Nephron progenitor cell (in vitro differentiated cells): ENCODE data around the gene PLA2G15.

Experiments
- DNase-seq: peaks from one replicate; pipeline ENCODE4 v3.0.0; 2021
- H3K27ac Mint-ChIP-seq: 2 replicates; pipeline ENCODE4 v1.8.0; 2021; ENCODE audit warnings: mild to moderate bottlenecking, moderate library complexity, mixed read lengths
- H3K27me3 Mint-ChIP-seq: 2 replicates; pipeline ENCODE4 v1.8.0; 2021; ENCODE audit warnings: mild to moderate bottlenecking, low read depth, mixed read lengths; ENCODE audit not compliant: poor library complexity
- H3K36me3 Mint-ChIP-seq: 2 replicates; pipeline ENCODE4 v1.8.0; 2021; ENCODE audit warnings: low read depth, mixed read lengths
- H3K4me1 Mint-ChIP-seq: 2 replicates; pipeline ENCODE4 v1.8.0; 2021; ENCODE audit warnings: mixed read lengths
- H3K4me3 Mint-ChIP-seq: 2 replicates; pipeline ENCODE4 v1.8.0; 2021; ENCODE audit warnings: mild to moderate bottlenecking, moderate library complexity, mixed read lengths
- H3K9me3 Mint-ChIP-seq: 2 replicates; pipeline ENCODE4 v1.8.0; 2021; ENCODE audit warnings: mild to moderate bottlenecking, moderate library complexity, mixed read lengths
- TF ChIP-seq, protein P1 (sequence below): fragments of 200-600 bp; sonication (generic); IDR thresholded peaks from 2 replicates; pipeline ENCODE4 v1.5.0; 2021; ENCODE audit warnings: antibody characterized with exemption

The PLA2G15 gene

DNA sequence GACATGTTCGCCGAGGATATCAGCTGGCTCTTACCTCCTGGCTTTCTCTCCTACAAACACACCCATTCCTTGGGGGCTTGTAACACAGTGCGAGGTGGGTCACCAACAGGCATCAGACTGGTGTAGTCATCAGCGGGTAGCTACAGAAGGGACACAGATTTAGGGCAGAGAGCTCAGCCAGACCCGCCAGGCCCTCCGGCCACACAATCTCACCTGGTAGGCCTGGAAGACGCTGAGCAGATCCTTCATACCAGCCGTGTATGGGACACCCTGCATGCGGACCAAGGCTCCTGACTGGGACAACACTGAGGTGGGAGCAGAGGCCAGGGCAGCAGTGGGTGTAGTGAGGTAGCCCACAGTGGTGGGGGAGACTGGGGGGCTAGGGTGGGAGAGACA lies 15.0 kb upstream of the PLA2G15 start:
- Mint-ChIP-seq H3K27me3 (peaks cover 35% of the 10 kb centered on the region), H3K9me3 (no peaks in the 10 kb centered on the region), H3K27ac (no peak overlapping the region), H3K4me3 (no peak overlapping the region), H3K36me3 (no peaks in the 10 kb centered on the region), H3K4me1 (peaks cover 40% of the 10 kb centered on the region)
- no peak for DNase-seq
- TF ChIP-seq, protein P1, sequence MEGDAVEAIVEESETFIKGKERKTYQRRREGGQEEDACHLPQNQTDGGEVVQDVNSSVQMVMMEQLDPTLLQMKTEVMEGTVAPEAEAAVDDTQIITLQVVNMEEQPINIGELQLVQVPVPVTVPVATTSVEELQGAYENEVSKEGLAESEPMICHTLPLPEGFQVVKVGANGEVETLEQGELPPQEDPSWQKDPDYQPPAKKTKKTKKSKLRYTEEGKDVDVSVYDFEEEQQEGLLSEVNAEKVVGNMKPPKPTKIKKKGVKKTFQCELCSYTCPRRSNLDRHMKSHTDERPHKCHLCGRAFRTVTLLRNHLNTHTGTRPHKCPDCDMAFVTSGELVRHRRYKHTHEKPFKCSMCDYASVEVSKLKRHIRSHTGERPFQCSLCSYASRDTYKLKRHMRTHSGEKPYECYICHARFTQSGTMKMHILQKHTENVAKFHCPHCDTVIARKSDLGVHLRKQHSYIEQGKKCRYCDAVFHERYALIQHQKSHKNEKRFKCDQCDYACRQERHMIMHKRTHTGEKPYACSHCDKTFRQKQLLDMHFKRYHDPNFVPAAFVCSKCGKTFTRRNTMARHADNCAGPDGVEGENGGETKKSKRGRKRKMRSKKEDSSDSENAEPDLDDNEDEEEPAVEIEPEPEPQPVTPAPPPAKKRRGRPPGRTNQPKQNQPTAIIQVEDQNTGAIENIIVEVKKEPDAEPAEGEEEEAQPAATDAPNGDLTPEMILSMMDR, result no peak

DNA sequence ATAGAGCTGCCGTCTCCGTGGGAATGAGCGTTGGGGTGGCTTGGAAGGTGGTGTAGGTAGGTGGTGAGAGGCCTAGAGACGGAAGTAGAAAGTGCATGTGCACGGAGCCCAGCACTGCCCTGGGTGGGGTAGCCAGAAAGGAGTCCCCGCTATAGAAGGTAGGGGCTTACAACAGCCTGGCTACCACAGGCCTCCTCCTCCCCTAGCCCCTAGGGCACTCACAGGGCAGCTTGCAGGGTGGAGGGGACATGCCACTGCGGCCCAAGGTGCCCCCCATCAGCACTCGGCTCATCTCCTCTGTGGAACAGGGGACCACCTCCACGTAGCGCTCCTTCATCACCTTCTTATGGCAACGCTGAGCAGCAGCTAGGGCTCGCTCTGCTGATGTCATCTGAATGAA lies 14.2 kb upstream of the PLA2G15 start:
- Mint-ChIP-seq H3K36me3 (no peaks in the 10 kb centered on the region), H3K4me3 (no peak overlapping the region), H3K27me3 (peaks cover 42% of the 10 kb centered on the region), H3K9me3 (no peaks in the 10 kb centered on the region), H3K27ac (no peak overlapping the region), H3K4me1 (peaks cover 41% of the 10 kb centered on the region)
- DNase-seq, result no peak
- TF ChIP-seq, protein P1, result no peak

DNA sequence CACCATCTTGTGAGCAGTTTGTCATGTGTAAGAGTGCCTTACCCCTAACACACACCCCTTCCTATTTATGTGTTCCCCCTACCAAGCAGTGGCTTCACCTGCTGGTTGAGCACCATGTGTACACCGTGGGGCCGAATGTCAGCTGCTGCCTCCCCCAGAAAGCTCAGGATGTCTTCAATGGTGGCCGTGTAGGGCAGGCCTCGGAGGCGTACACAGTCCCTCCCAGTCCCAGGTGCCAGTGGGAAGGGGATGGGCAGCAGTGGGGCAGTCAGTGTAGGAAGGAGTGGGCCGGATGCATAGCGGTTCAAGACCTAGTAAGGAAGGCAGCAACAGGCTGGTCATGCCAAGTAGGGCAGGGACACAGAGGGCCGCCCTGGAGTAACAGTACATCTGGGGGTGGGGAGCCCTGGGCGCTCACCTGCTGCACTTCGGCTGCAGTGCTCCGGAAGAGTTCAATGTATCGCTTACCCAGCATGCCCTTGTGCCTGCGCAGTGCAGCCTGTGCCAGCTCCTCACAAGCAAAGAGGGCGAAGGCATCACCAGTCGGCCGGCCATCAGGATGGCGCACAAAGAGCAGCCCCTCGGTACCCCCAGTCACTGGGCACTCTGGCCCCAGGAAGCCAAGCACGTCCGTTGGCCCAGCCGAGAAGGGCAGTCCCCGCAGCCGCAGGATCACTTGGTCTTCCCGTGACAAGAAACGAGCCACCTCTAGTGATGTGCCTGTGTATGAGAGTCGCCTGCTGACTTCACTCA lies 13.6 kb upstream of the PLA2G15 start:
- DNase-seq, result no peak
- Mint-ChIP-seq H3K36me3 (no peaks in the 10 kb centered on the region), H3K4me3 (no peak overlapping the region), H3K27me3 (peaks cover 47% of the 10 kb centered on the region), H3K9me3 (no peaks in the 10 kb centered on the region), H3K27ac (no peak overlapping the region), H3K4me1 (peaks cover 46% of the 10 kb centered on the region)
- TF ChIP-seq, protein P1, result no peak

DNA sequence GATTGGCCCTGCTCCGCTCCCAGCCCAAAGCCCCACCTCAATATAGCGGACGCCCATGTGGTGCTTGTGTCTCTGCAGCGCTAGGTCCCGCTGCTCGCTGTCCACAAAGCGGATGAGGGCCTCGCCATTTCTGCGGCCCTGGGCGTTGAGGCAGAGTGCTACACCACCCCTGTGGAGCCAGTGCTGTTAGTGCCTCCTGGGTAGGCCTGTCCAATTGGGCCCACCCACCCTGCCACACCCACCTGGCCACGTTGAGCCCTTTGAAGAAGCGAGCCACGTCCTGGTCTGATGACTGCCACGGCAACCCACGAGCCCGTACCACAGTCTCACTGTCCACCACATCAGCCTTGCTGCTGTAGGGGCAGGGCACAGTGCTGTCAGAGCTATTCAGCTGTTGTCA lies 12.8 kb upstream of the PLA2G15 start:
- DNase-seq, result no peak
- TF ChIP-seq, protein P1, result no peak
- Mint-ChIP-seq H3K4me3 (no peak overlapping the region), H3K27me3 (peaks cover 55% of the 10 kb centered on the region), H3K4me1 (peaks cover 52% of the 10 kb centered on the region), H3K36me3 (no peaks in the 10 kb centered on the region), H3K9me3 (no peaks in the 10 kb centered on the region), H3K27ac (no peak overlapping the region)

DNA sequence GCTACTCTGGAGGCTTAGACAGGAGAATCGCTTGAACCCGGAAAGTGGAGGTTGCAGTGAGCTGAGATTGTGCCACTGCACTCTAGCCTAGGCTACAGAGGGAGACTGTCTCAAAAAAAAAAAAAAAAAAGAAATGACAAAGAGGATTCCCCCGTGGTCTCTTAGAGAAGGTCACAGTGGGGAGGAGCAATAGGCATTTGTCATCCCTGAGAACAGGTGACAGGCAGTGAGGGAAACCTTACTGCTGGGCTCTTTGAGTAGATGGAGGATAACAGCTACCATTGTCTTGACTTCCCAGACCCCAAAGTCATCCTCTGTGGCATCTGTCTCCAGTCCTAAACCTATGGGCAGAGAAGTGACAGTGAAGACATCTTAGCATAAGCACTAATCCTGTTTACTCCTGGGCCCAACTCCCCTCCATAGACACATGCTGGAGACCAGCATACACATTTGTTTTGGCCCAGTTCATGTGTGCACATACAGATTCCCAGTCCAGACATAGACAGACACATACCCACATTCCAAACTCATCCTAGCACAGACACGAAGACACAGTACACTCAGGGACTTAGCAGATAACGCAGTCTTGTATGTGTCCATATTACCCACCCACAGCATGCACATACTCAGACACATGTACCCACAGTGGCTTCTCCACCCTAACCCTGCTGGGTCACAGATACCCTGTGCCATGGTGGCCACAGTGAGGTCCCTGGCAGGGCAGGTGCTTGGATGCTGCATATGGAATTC lies 11.9 kb upstream of the PLA2G15 start:
- Mint-ChIP-seq H3K36me3 (no peaks in the 10 kb centered on the region), H3K9me3 (no peaks in the 10 kb centered on the region), H3K4me1 (peaks cover 45% of the 10 kb centered on the region), H3K4me3 (no peak overlapping the region), H3K27me3 (peaks cover 60% of the 10 kb centered on the region), H3K27ac (no peak overlapping the region)
- TF ChIP-seq, protein P1, result no peak
- DNase-seq, result no peak
